HCT116 (cell line): Measurements from ENCODE around the gene ADARB1. TPM values are rescaled to one million over a fixed set of nuclear protein-coding genes. Genes with fewer than 3 reads are reported as not detected.

Experiments used
- ATAC-seq: fragments of 200-7000 bp; cut with Tn5 transposase; 2 replicates; pipeline ENCODE4 v1.9.1; 2020; ENCODE audit warnings: mild to moderate bottlenecking, moderate library complexity
- BruUV-seq: library from RNA; stranded (reverse); fragments of 400-500 nt; replicated peaks from 2 replicates; lab custom pipeline; 2021; lab: Mats Ljungman, UMichigan
- CTCF ChIA-PET: fragments of 300-600 bp; sonication (Branson Sonifier 250); formaldehyde crosslinking; loops from one replicate; lab custom pipeline; 2021; ENCODE audit warnings: antibody characterized with exemption; lab: Charles Lee
- POLR2A ChIA-PET: fragments of 300-600, 350-600 bp; sonication (Branson Sonifier 250); formaldehyde crosslinking; loops from one replicate; lab custom pipeline; 2021; ENCODE audit warnings: antibody characterized with exemption; lab: Charles Lee
- RAD21 ChIA-PET, 2 experiments: fragments of 300-600 bp; sonication (Branson Sonifier 250); formaldehyde crosslinking; loops; one replicate each; lab custom pipeline; 2023; ENCODE audit warnings: low total read pairs in 2 of 2; ENCODE audit not compliant: uncharacterized antibody in 2 of 2, unreplicated experiment in 2 of 2, low non-redundant PET in 1 of 2; lab: Charles Lee
- DNase-seq: peaks from one replicate; pipeline ENCODE4 v3.0.0-alpha.2; 2010; ENCODE audit warnings: low read depth, low spot score
- H2AFZ ChIP-seq: fragments of 200-600 bp; shearing (Covaris generic), sonication (generic); 2 replicates; pipeline ENCODE4 v1.6.1; 2017; ENCODE audit warnings: low read depth, mixed run types, mixed read lengths, antibody characterized with exemption, low read length; ENCODE audit not compliant: poor library complexity, severe bottlenecking
- H3K27ac ChIP-seq: 2 replicates; pipeline ENCODE4 v1.5.1; 2012; ENCODE audit warnings: low read depth, low read length
- H3K27me3 ChIP-seq: fragments of 200-600 bp; sonication (generic); 2 replicates; pipeline ENCODE4 v1.6.1; 2016; ENCODE audit warnings: mixed run types, low read length, mixed read lengths; ENCODE audit not compliant: insufficient read depth
- H3K36me3 ChIP-seq, 2 experiments: fragments of 200-500 bp in 1 of 2; fragments of 200-600 bp in 1 of 2; sonication (Bioruptor generic) in 1 of 2; sonication (generic) in 1 of 2; 2 replicates each; pipeline versions ENCODE4 v1.5.1 to v1.6.1; 2014 to 2016; ENCODE audit warnings: low read length in 2 of 2, inconsistent platforms in 1 of 2, mixed read lengths in 1 of 2, mixed run types in 1 of 2; ENCODE audit not compliant: insufficient read depth in 2 of 2, control insufficient read depth in 1 of 2
- H3K4me1 ChIP-seq, 2 experiments: fragments of 200-600 bp in 1 of 2; sonication (generic) in 1 of 2; 2 replicates each; pipeline versions ENCODE4 v1.5.1 to v1.6.1; 2012 to 2017; ENCODE audit warnings: low read length in 2 of 2, inconsistent platforms in 1 of 2, mild to moderate bottlenecking in 1 of 2, mixed read lengths in 1 of 2, mixed run types in 1 of 2, moderate library complexity in 1 of 2; ENCODE audit not compliant: insufficient read depth in 2 of 2, control insufficient read depth in 1 of 2
- H3K4me2 ChIP-seq: fragments of 200-600 bp; sonication (generic); 2 replicates; pipeline ENCODE4 v1.6.1; 2017; ENCODE audit warnings: mixed run types, low read length, mixed read lengths
- H3K4me3 ChIP-seq, 2 experiments: fragments of 200-600 bp in 1 of 2; sonication (generic) in 1 of 2; replicated peaks in 1 of 2; 2 replicates each; pipeline ENCODE4 v1.5.1; 2011 to 2016; ENCODE audit warnings: low read length in 2 of 2, control low read depth in 1 of 2, low read depth in 1 of 2, mild to moderate bottlenecking in 1 of 2, mixed read lengths in 1 of 2, mixed run types in 1 of 2
- H3K79me2 ChIP-seq: fragments of 200-600 bp; sonication (generic); 2 replicates; pipeline ENCODE4 v1.6.1; 2017; ENCODE audit warnings: mild to moderate bottlenecking, mixed run types, low read length, moderate library complexity, mixed read lengths; ENCODE audit not compliant: insufficient read depth
- H3K9ac ChIP-seq: fragments of 200-600 bp; sonication (generic); 2 replicates; pipeline ENCODE4 v1.6.1; 2016; ENCODE audit warnings: low read length, mixed read lengths
- H3K9me2 ChIP-seq: fragments of 200-600 bp; sonication (generic), shearing (Covaris generic); 2 replicates; pipeline ENCODE4 v1.6.1; 2017; ENCODE audit warnings: mixed run types, mild to moderate bottlenecking, moderate library complexity; ENCODE audit not compliant: insufficient read depth
- H3K9me3 ChIP-seq, 2 experiments: fragments of 200-500 bp in 1 of 2; fragments of 200-600 bp in 1 of 2; sonication (Bioruptor generic) in 1 of 2; sonication (generic) in 1 of 2; 2 replicates each; pipeline ENCODE4 v1.6.1; 2014 to 2017; ENCODE audit warnings: low read length in 2 of 2, mixed read lengths in 2 of 2, inconsistent platforms in 1 of 2, low read depth in 1 of 2, mild to moderate bottlenecking in 1 of 2, mixed run types in 1 of 2, moderate library complexity in 1 of 2; ENCODE audit not compliant: control insufficient read depth in 1 of 2, insufficient read depth in 1 of 2
- H4K20me1 ChIP-seq: fragments of 200-600 bp; sonication (generic), shearing (Covaris generic); 2 replicates; pipeline ENCODE4 v1.6.1; 2017; ENCODE audit warnings: mixed run types, mild to moderate bottlenecking, moderate library complexity; ENCODE audit not compliant: insufficient read depth
- CBX3 ChIP-seq: IDR thresholded peaks from 2 replicates; pipeline ENCODE4 v1.6.1; 2012; ENCODE audit warnings: low read depth
- CEBPB ChIP-seq: IDR thresholded peaks from 2 replicates; pipeline ENCODE4 v1.6.1; 2012; ENCODE audit warnings: low read depth
- ELF1 ChIP-seq: IDR thresholded peaks from 2 replicates; pipeline ENCODE4 v1.6.1; 2012; ENCODE audit warnings: low read depth, borderline replicate concordance
- EZH2 ChIP-seq: fragments of 200-600 bp; sonication (generic); IDR thresholded peaks from 2 replicates; pipeline ENCODE4 v1.6.1; 2017; ENCODE audit warnings: antibody characterized with exemption, mixed run types
- FOSL1 ChIP-seq: IDR thresholded peaks from 2 replicates; pipeline ENCODE4 v1.6.1; 2012; ENCODE audit warnings: low read depth
- SIN3A ChIP-seq: IDR thresholded peaks from 2 replicates; pipeline ENCODE4 v1.6.1; 2012; ENCODE audit warnings: low read depth
- SP1 ChIP-seq: IDR thresholded peaks from 2 replicates; pipeline ENCODE4 v1.6.1; 2012; ENCODE audit warnings: low read depth
- SRF ChIP-seq: IDR thresholded peaks from 2 replicates; pipeline ENCODE4 v1.6.1; 2012; ENCODE audit warnings: low read depth
- TCF7L2 ChIP-seq: IDR thresholded peaks from 2 replicates; pipeline ENCODE4 v1.7.0; 2011; ENCODE audit warnings: borderline replicate concordance, inconsistent platforms; ENCODE audit not compliant: insufficient read depth, insufficient read length; ENCODE audit errors: extremely low read depth
- YY1 ChIP-seq: IDR thresholded peaks from 2 replicates; pipeline ENCODE4 v1.6.1; 2011; ENCODE audit warnings: low read length, low read depth, moderate library complexity, mild to moderate bottlenecking; ENCODE audit not compliant: insufficient replicate concordance; ENCODE audit errors: extremely low read depth
- ZFX ChIP-seq: fragments of 450-650 bp; IDR thresholded peaks from 2 replicates; pipeline ENCODE4 v1.6.1; 2017
- ZNF274 ChIP-seq: fragments of 200-500 bp; sonication (Bioruptor generic); IDR thresholded peaks from 2 replicates; pipeline ENCODE4 v1.6.1; 2014; ENCODE audit warnings: mild to moderate bottlenecking, low read depth, low read length, inconsistent platforms
- intact Hi-C: fragments of 100-400 bp; cut with micrococcal nuclease; formaldehyde crosslinking; loops from 2 replicates; pipeline ENCODE4 v1.10.0; 2022
- total RNA-seq: library from RNA; stranded (reverse); gene quantifications from one replicate; pipeline ENCODE4 v1.2.1, GENCODE V29; 2021; ENCODE audit not compliant: unreplicated experiment
- TF ChIP-seq, protein P1 (sequence below): IDR thresholded peaks from 2 replicates; pipeline ENCODE4 v1.6.1; 2012
- TF ChIP-seq, protein P2 (sequence below): IDR thresholded peaks from 2 replicates; pipeline ENCODE4 v1.6.1; 2012; ENCODE audit warnings: low read depth
- TF ChIP-seq, protein P3 (sequence below): IDR thresholded peaks from 2 replicates; pipeline ENCODE4 v1.6.1; 2012
- TF ChIP-seq, protein P4 (sequence below): IDR thresholded peaks from 2 replicates; pipeline ENCODE4 v1.6.1; 2011; ENCODE audit warnings: mild to moderate bottlenecking, low read length, moderate library complexity; ENCODE audit not compliant: insufficient replicate concordance; ENCODE audit errors: extremely low read depth

The ADARB1 gene
- total RNA-seq, 1 experiment from 2014 or later = 13.5 TPM

DNA sequence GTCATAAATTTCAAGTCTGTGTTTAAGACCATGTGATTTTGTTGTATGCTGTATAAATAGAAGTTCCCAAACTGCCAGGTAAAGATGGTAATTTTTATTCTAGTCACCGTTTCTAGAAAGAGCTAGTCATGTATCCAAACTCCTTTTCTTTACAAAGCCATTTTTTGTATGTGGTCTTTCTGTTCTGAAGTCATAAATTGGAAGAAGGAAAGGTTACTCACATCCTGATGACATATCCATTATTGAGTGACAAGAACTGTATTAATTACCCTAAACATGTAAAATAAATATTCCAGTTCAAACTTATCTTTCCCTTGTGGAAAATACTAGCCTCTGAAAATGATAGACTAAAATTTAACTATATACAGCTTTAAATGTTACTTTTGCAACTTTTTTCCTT is 108.6 kb downstream of the ADARB1 start:
- peaks cover 16 to 20% of the 10 kb centered on the region in 2 experiments; a peak in 2 of 4 replicates for H3K9me3 ChIP-seq
- intact Hi-C loops = no loop called here
- POLR2A ChIA-PET = no interaction called here
- H3K36me3 ChIP-seq = peaks cover 4 to 24% of the 10 kb centered on the region in 2 experiments; a peak in 3 of 4 replicates
- no peak overlapping the region for H3K9ac ChIP-seq
- ATAC-seq = no peak
- no peak overlapping the region for H3K4me2 ChIP-seq
- H3K27ac ChIP-seq = no peak overlapping the region
- no peaks in the 10 kb centered on the region for H3K4me1 ChIP-seq
- no peaks in the 10 kb centered on the region for H4K20me1 ChIP-seq
- no peaks in the 10 kb centered on the region for H3K27me3 ChIP-seq
- DNase-seq = no peak
- H3K4me3 ChIP-seq = no peak overlapping the region
- no peaks in the 10 kb centered on the region for H3K9me2 ChIP-seq
- H2AFZ ChIP-seq = no peak overlapping the region
- CTCF ChIA-PET = no interaction called here
- no peak for TF ChIP-seq EZH2
- no peak for TF ChIP-seq YY1
- no peak for TF ChIP-seq SIN3A
- TF ChIP-seq SP1 = no peak
- TF ChIP-seq, protein P1, sequence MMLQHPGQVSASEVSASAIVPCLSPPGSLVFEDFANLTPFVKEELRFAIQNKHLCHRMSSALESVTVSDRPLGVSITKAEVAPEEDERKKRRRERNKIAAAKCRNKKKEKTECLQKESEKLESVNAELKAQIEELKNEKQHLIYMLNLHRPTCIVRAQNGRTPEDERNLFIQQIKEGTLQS = no peak
- TF ChIP-seq ZFX = no peak
- TF ChIP-seq CEBPB = no peak
- no peak for TF ChIP-seq FOSL1
- TF ChIP-seq, protein P2, sequence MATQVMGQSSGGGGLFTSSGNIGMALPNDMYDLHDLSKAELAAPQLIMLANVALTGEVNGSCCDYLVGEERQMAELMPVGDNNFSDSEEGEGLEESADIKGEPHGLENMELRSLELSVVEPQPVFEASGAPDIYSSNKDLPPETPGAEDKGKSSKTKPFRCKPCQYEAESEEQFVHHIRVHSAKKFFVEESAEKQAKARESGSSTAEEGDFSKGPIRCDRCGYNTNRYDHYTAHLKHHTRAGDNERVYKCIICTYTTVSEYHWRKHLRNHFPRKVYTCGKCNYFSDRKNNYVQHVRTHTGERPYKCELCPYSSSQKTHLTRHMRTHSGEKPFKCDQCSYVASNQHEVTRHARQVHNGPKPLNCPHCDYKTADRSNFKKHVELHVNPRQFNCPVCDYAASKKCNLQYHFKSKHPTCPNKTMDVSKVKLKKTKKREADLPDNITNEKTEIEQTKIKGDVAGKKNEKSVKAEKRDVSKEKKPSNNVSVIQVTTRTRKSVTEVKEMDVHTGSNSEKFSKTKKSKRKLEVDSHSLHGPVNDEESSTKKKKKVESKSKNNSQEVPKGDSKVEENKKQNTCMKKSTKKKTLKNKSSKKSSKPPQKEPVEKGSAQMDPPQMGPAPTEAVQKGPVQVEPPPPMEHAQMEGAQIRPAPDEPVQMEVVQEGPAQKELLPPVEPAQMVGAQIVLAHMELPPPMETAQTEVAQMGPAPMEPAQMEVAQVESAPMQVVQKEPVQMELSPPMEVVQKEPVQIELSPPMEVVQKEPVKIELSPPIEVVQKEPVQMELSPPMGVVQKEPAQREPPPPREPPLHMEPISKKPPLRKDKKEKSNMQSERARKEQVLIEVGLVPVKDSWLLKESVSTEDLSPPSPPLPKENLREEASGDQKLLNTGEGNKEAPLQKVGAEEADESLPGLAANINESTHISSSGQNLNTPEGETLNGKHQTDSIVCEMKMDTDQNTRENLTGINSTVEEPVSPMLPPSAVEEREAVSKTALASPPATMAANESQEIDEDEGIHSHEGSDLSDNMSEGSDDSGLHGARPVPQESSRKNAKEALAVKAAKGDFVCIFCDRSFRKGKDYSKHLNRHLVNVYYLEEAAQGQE = no peak
- no peak for TF ChIP-seq SRF
- TF ChIP-seq, protein P3, sequence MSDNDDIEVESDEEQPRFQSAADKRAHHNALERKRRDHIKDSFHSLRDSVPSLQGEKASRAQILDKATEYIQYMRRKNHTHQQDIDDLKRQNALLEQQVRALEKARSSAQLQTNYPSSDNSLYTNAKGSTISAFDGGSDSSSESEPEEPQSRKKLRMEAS = no peak
- TF ChIP-seq TCF7L2 = no peak
- TF ChIP-seq CBX3 = no peak
- TF ChIP-seq ELF1 = no peak
- TF ChIP-seq, protein P4, sequence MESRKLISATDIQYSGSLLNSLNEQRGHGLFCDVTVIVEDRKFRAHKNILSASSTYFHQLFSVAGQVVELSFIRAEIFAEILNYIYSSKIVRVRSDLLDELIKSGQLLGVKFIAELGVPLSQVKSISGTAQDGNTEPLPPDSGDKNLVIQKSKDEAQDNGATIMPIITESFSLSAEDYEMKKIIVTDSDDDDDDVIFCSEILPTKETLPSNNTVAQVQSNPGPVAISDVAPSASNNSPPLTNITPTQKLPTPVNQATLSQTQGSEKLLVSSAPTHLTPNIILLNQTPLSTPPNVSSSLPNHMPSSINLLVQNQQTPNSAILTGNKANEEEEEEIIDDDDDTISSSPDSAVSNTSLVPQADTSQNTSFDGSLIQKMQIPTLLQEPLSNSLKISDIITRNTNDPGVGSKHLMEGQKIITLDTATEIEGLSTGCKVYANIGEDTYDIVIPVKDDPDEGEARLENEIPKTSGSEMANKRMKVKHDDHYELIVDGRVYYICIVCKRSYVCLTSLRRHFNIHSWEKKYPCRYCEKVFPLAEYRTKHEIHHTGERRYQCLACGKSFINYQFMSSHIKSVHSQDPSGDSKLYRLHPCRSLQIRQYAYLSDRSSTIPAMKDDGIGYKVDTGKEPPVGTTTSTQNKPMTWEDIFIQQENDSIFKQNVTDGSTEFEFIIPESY = no peak
- no peak for TF ChIP-seq ZNF274
- RAD21 ChIA-PET = no interaction called here
- no peaks in the 10 kb centered on the region for H3K79me2 ChIP-seq
- no TSS peak for BruUV-seq
